GM18858 (cell line): Measurements from ENCODE around the gene IRX3.

Experiments
- ATAC-seq: cut with Tn5 transposase; IDR thresholded peaks from one replicate; pipeline ENCODE4 v1.9.1; 2021; ENCODE audit not compliant: unreplicated experiment

The IRX3 gene

DNA sequence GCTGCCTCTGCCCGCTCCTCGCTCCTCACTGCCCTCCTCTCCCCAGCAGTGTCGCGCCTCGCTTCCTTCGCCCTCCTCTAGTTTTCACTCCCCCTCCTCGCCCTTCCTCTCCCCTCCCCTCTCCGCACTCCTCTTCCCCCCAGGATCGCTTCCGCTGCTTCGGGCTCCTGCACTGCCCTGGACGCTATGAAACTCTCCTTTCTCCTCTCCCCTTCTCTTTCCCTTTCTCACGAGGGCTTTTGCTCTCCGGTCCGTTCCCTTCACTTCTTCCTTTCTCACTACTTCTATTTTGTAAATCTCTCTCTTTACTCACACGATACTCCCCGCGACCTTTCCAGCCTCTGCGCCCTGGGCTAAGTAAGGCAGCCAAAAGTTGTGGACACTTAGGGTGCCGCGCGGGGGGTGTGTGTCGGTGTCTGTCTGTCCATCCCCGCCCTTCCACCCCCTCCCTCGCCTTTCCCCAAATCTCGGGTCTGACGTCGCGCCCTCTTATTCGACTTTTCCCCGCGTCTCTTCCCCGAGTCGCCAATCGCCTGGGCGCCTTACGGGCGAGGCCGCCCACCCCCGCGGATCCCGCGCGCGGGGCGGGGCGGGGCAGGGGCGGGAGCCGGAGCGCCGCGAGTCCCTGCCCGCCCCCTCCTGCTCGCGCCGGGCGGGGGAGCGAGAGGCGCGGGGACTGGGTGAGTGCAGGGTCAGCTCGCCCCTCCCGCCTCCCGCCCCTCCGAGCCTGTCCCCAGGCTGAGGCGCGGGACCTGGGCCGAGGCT is at the start of gene IRX3:
TSS of gene IRX3 (minus strand) at position 422 of the 765 bp plus-strand sequence. CDS start 737 bp downstream, outside the sequence.
- ATAC-seq, result no peak

DNA sequence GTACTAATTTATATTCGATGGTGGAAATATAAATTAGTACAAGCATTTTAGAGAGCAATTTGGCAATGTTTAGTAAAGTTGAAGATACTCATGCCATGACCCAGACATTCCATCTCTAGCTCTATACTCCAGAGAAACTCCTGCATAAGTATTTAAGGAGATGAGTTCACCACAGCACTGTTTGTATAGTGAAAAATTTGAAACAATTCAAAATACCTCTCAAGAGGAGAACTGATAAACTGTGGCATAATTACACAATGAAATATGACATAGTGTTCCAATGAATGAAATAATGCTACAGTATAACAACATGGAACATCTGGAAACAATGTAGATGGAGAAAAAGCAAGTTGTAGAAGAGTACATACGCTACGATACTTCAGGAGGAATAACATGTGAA is 48.6 kb upstream of the IRX3 start:
- no peak for ATAC-seq

DNA sequence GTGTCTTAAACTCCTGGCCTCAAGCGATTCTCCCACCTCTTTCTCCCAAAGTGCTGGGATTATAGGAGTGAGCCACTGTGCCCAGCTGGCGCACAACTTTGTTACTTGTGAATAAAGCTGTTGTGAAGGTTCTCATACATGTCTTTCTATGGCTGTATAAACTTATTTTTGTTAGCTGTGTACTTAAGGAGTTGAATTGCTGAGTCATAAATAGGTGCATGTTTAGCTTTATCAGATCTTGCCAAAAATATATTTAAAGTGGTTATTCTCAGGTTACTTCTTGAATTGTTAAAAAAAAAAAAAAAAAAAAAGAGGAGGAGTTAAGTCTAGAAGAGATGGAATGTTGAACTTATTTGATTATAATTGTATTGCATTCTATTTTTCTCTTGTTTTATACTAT is 47.6 kb upstream of the IRX3 start:
- ATAC-seq, result no peak

DNA sequence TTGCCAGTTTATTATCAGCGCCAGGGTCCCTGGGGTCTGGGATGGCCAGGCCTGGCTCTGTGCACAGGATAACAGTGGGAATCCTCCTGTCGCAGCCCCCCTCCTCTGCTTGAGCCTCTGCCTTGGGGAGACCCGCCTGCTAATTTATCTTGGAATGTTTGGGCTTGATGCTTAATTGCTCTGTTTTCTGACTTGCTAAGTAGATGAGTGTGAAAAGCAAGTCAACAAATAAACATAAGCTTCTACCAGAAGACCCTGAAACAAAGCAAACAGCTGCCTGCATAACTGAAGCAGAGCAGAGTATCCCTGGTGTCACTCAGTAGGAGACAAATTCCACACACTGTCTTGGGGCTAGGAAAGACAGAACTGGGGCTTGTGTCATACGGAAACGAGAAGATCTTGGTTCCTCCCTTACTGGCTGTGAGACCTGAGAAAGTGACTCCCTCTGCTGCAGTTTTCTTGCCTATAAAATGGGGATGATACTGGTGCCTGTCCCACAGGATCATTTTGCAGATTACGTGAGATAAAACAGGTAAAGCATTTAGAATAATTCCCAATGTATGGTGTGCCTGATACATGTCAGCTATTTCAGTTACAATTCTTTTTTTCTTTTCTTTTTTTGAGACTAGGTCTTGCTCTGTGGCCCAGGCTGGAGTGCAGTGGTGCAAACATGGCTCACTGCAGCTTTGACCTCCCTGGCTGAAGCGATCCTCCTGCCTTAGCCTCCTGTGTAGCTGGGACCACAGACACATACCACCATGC is 44.8 kb upstream of the IRX3 start:
- ATAC-seq, result no peak

DNA sequence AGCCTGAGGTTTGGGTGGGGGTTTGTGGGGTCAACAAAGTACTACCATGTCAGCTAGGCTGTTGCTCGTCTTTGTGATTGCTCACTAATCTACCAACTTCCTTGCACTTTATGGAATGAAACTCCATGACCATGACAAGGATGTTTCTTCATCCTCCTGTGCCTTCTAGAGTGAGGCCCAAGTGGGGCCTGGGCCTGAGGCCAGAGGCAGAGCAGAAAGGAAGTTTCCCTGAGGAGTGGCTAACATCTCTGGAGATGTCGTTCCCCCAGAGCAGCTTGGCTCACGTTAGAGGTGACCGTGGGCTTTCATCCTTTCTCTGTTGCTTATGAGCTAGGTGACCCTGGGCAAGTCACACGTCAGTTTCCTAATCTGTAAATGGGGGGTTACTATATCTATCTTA is 41.0 kb upstream of the IRX3 start:
- no peak for ATAC-seq

DNA sequence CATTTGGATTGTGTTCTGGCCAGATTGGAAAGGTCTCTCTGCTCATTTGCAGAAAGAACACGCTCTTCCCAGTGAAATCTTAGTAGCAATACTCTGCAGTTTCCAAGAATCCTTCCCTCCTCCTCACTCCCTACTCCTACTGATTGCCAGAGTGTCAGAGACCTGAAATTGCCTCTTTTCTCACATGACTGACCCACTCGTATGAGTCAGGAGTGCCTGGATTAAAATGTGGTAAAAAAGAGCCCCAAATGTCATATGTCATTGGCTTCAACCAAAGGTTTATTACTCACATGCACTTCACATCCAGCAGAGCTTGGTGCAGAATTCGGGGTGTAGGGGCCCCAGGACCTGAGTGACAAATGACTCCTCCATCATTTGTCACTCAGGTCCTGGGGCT is 39.7 kb upstream of the IRX3 start:
- no peak for ATAC-seq

DNA sequence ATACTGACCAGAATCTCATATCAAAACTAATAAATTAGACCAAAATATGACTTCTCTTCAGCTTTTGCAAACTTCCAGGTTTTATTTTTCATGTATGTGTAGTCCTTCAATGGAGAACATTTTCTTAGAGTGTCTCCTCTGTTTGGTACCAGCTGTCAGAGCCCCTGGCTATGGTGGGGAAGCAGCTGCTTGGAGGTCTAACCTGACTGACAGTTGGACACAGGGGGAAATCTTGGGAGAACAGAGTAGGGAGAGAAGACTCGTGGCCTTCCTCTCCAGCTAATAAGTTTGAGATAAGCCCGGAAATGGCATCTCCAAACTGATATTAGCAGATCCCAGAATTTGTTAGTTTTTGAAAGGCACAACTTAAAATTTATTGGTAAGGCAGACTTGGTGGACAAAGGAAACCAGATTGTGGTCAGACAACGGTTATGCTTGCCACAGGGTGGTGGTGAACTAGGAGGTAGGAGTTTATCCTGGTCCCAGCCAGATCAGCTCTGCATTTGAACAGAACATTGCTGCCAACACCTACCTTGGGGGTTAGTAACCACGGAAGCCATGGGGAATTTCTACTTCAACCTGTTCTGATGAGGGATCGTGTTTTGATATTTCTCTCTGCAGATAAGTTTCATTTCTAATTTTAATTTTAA is 39.2 kb upstream of the IRX3 start:
- ATAC-seq, result no peak

DNA sequence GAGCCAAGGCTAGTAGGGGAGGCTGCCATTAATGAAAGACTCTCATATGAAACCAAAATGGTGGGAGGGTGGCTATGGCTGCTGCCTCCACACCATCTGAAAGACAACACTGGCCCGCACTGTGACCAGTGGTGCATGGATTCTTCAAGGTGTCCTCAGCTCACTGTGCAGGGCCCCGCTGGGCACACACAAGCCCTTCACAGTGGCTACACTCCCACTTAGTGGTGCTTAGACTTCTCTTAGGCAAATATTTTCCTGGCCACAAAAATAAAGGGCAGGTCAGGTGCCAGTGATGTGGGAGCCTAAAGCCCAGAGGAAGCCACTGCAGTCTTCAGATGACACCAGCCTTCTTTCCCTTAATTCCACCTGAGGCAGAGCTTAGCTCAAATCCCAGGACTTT is 38.1 kb upstream of the IRX3 start:
- ATAC-seq, result no peak

DNA sequence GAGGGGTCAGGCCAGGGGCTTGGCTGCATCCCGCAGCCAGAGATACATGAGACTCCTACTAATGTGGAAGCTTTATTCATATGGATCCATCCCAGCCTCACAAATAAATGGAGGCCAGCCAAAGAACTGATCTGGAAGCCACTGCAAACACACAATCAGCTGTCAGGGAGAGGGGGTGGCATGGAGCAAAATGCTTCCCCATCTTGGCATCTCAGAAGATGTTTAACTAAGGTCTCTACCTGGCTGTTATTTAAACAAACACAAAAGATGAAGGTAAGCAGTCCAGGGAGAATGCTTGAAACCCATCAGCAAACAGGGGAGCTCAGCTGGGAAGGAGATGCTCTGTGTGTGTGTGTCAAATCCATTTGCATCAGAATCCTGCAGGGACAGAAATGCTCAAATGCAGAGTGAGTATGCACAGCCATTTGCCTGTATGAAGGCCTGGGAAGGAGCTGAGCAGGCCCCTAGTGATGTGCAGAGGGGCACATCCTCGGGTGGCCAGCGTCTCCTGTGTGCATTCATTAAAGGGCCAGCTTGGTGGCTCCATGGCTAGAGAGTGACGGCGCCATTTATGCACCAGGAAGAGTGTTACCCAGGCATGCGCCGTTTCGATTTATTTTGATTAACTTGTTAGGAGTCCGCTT is 34.2 kb upstream of the IRX3 start:
- no peak for ATAC-seq

DNA sequence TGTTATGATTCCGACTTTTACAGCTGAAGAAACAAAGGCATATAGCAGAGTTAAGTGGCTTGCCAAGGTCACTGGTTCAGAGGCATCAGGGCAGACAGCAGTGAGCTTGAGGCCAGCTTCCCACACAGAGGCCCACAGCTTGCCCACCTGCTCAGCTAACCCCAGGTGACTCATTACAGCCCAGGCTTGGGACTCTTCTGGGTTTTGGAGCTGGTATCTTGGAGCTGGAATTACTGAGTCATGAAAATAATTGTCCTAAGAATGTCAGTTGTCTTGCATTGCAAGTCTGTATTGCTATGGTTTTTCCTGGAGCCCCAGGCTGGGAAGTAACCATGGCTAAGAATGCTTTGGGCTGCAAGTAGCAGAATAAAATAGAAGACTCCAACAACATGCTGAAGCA is 32.4 kb upstream of the IRX3 start:
- ATAC-seq, result no peak

DNA sequence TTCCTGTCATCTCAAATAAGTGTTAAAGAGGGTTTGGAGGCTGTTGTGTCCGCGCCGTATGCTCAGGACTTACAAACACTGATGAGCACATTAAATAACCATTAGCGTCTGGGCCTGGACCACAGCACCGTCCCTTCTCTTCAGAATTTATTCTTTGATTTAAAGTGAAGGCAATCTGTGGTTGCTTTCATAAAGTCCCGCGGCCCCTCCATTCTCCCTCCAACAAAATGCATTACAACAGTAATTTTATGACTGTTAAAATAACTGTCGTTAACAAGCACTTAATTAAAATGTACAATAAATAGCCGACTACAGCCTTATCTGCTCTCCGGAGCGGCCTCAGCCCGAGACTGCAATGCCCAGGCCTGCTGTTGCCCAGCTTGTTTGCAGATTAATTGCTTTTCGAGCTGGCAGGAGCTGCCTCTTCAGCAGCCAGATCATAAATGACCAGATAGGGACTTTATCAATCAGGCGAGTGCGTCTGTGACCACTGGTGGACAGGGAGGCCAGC is 30.6 kb upstream of the IRX3 start:
- ATAC-seq, result no peak

DNA sequence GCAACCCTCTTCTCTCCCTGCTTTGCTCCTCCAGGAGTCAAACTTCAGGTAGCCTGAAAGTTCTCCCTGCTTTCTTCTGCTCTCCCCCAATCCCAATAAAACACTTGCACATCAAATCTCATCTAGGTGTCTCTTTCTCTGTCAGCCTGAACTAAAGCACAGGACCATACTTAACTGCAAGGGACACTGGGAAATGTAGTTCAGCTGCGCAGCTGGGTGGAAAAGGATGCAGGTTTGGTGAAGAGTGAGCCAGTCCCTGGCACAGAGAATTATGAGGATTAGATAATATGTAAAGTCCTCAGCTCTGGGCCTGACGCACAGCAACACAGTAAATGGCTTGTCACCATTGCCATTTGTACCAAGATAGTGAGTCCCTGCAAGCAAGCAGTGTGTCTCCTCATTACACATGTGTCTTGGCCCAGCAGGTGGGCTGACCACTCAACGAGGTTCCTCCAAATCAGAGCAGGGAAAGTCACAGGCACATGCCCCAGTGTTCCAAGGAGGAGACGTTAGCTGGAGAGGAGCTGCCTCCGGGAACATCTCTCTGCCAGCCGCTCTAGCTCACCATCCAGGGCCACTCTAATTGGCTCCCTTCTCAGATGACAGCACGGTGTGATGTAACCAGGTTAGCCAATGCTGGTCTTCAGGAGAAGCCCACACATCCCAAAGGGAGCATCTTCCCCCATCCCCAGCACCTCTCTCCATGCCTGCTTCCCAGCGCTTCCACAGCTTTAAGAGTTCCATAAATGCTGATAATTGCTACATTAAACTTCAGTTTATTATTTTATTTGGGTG is 29.7 kb upstream of the IRX3 start:
- ATAC-seq, result no peak

DNA sequence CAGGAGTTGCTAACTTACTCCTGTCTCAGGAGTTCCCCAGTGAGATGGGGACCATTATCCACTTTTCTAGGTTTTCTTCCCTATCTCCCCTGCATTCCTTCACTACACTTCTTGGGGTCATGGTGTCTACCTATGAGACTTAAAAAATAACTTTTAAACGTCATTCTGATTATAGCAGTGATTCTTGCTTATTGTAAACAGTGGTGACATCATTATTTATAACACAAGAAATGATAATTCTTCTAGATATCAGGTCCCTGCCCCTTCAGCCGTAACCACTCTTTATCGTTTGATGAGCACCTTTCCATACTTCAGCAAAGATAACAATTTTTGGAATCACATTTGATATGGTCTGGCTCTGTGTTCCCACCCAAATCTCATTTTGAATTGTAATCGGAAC is 27.2 kb upstream of the IRX3 start:
- no peak for ATAC-seq

DNA sequence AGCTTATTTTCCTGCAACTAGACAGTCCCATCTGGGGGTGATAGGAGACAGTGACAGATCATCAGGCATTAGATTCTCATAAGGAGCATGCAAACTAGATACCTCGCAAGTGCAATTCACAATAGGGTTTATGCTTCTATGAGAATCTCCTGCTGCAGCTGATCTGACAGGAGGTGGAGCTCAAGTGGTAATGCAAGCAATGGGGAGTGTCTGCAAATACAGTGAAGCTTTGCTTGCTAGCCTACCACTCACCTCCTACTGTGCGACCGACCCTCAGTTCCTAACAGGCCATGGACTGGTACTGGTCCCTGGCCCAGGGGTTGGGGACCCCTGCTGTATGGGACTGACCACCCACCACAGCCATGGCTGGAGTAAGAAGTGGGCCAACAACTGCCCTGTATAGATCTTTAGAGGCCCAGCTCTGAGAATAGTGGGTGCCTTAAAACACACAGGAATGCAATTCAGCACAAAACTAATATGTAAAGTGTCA is 26.0 kb upstream of the IRX3 start:
- no peak for ATAC-seq

DNA sequence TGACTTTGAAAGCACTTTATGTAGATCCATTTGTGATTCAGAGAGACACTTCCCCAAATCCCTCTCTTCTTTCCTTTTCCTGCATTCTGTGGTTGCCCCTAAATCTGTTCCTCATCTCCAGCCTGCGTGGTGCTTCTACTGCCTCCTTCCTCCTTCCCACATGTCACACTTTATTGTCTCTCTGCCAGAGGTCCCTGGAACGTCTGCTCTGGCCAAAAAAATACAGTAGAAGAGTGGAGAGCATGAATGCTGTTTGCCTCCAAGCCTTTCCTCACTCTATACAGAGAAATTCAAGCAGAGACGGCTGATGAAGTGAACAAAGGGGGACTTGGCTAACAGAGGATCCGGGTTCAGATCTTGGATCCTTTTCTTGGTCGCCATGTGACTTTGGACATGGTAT is 22.8 kb upstream of the IRX3 start:
- no peak for ATAC-seq

DNA sequence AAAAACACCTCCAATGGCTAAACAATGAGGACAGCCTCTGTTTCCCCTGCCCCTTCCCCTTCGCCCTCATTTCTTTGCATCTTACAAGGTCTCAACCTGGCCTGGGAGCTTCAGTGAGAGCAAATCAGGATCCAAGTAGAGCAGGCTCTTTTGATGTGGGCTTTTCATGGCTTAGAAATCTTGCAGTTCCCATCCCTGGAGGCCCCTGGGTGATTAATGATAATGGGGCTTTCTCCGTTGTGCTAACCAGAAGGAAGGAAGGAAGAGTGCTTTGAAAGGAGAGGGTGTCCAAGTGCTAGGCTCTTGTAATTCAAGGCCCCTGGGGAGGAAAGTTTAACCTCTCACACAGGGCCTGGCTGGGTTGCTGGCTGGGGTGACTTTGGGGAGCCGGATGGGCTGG is 18.5 kb upstream of the IRX3 start:
- no peak for ATAC-seq

DNA sequence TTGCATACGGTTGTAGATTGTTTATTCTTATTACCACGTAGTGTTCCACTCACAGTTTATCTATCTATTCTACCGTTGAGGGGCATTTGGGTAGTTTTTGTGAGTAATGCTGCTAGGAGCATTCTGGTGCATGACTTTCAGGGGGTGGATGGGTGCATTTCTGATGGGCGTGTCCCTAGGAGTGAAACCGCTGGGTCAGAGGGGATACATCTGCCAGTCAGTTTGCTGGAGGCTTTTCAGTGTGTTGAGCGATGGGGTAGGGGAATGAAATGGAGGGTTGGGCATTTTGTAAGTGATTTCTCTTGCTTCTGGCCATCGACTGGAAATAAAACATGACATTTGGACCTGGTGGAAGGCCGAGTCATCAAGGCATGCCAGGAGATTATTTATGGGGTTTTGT is 17.0 kb upstream of the IRX3 start:
- no peak for ATAC-seq

DNA sequence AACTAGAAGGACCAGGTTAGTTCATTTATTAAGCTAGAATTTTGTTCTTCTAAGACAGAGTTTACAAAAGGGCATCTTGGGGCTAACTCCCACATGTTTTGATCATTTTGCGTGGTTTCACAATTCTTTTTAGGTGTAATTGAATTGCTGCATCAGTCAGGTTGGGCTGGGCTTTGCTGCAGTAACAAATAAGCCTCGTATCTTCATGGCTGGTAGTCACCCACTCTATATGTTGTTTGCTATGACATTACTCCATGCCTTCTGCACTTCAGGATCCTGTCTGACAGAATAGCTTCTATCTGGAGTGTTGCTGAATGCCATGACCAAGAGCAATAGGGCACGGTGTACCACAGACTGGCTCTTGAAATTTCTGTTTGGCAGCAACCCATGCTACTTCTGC is 10.6 kb upstream of the IRX3 start:
- ATAC-seq, result no peak

DNA sequence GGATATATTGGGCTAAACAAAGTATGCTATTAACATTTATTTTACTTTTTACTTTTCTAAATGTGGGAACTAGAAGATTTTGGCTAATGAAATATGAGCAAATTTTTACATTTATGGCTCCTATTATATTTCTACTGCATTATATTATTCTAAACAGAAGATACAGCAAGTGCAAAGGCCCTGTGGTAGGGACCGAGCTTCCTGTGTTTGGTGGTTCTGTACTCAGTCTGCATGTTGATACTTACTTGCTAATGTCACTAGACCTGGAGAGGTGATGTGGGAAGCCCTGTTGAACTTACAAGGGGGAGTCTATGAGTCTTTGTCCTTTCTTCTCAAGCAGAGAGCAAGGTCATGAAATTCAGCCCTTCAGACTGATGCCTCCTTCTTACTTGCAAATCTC is 10.0 kb upstream of the IRX3 start:
- no peak for ATAC-seq

DNA sequence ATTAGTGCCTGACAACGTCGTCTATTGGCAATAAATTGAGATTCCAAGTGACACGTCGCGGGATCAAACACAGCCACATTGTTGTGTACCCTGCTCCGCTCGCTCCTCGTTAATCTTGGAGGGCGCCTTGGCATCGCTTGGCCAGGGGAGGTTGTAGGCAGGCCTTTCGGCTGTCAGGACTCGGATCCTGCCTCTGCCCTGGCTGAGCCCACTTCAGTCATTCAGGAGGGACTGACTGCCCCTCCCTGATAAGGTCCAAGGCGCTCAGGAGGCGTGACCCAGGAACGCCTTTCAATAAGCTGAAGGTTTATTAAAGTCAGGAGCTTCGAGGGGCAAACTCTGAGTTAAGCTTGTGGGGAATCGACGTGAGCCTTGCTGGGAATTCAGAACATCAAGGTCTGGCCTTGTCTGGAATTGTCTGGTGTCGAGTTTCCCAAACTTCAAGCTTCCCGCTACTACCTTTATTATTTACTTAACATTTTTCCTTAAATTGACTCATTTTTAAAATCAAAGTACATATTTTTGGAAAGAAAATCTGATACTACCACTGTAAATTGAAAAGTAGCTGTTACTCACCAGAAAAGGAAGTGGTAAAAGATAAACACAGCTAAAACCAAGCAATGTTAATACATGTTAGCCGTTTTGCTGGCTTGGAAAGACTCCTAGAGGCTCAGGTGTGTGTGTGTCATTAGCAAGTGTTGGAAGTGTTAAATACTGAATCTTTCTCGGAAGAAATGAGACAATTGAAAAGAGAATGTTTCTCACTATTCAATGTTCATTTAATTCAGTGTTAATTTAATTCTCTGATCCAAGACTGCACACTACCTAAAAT is 5.3 kb upstream of the IRX3 start:
- no peak for ATAC-seq
